Measurements from ENCODE around the gene KIR2DL4.
"Not testable (repeated sequence)": the region's sequence is repeated elsewhere in the genome, so short reads cannot be mapped to it uniquely, and the experiment has no call there.

- not testable (repeated sequence) for TF ChIP-seq CTCF (IDR thresholded peaks at IDR 0.05; ENCODE audit: low read length); EZH2 (IDR thresholded peaks at IDR 0.05; ENCODE audit: borderline replicate concordance, low read length)
Observed at GRCh38 chr19:54824416-54824815, 21.0 kb downstream of the KIR2DL4 start.
